DND-41 (cell line): ENCODE measurements around the gene RAD51B.

Experiments
- ATAC-seq: fragments of 200-7000 bp; cut with Tn5 transposase; 3 replicates; pipeline ENCODE4 v1.9.1; 2021; ENCODE audit warnings: low read depth; ENCODE audit not compliant: insufficient read depth
- DNase-seq: peaks from one replicate; pipeline ENCODE4 v3.0.0-alpha.2; 2020
- H2AFZ ChIP-seq: 2 replicates; pipeline ENCODE4 v1.6.0; 2012; ENCODE audit warnings: low read depth, low read length
- H3K27ac ChIP-seq: 2 replicates; pipeline ENCODE4 v1.5.1; 2012; ENCODE audit warnings: low read length, inconsistent platforms
- H3K27me3 ChIP-seq: fragments of 200-600 bp; sonication (generic); 2 replicates; pipeline ENCODE4 v1.6.0; 2012; ENCODE audit warnings: low read length, mild to moderate bottlenecking, inconsistent platforms; ENCODE audit not compliant: insufficient read depth, poor library complexity
- H3K36me3 ChIP-seq: 2 replicates; pipeline ENCODE4 v1.5.1; 2012; ENCODE audit warnings: low read length, inconsistent platforms; ENCODE audit not compliant: insufficient read depth
- H3K4me1 ChIP-seq: 2 replicates; pipeline ENCODE4 v1.5.1; 2012; ENCODE audit warnings: mild to moderate bottlenecking, low read length; ENCODE audit not compliant: insufficient read depth
- H3K4me2 ChIP-seq: 2 replicates; pipeline ENCODE4 v1.6.0; 2012; ENCODE audit warnings: mild to moderate bottlenecking, moderate library complexity, low read length, inconsistent platforms; ENCODE audit not compliant: insufficient read depth
- H3K4me3 ChIP-seq, 2 experiments: fragments of 200-600 bp in 1 of 2; shearing (Covaris generic) in 1 of 2; 2 replicates each; pipeline ENCODE4 v1.5.1; 2012 to 2016; ENCODE audit warnings: inconsistent platforms in 2 of 2, low read length in 2 of 2, mild to moderate bottlenecking in 2 of 2, low read depth in 1 of 2, moderate library complexity in 1 of 2
- H3K79me2 ChIP-seq: 2 replicates; pipeline ENCODE4 v1.6.0; 2012; ENCODE audit warnings: low read length, inconsistent platforms; ENCODE audit not compliant: insufficient read depth
- H3K9ac ChIP-seq: 2 replicates; pipeline ENCODE4 v1.6.0; 2012; ENCODE audit warnings: low read depth, mild to moderate bottlenecking, inconsistent platforms, low read length, moderate library complexity
- H3K9me3 ChIP-seq: 2 replicates; pipeline ENCODE4 v1.5.1; 2012; ENCODE audit warnings: low read length, moderate library complexity, mild to moderate bottlenecking, inconsistent platforms; ENCODE audit not compliant: insufficient read depth, severe bottlenecking
- H4K20me1 ChIP-seq: 2 replicates; pipeline ENCODE4 v1.6.0; 2012; ENCODE audit warnings: low read length; ENCODE audit not compliant: insufficient read depth
- EZH2 ChIP-seq: IDR thresholded peaks from 3 replicates; pipeline ENCODE4 v1.6.1; 2012; ENCODE audit warnings: borderline replicate concordance, low read depth, mild to moderate bottlenecking, moderate library complexity, low read length, inconsistent platforms; ENCODE audit not compliant: severe bottlenecking
- TF ChIP-seq, protein P1 (sequence below): IDR thresholded peaks from 2 replicates; pipeline ENCODE4 v1.5.1; 2012; ENCODE audit warnings: borderline replicate concordance, low read length, moderate library complexity, mild to moderate bottlenecking; ENCODE audit not compliant: poor library complexity, severe bottlenecking; ENCODE audit errors: extremely low read depth

Gene RAD51B

DNA sequence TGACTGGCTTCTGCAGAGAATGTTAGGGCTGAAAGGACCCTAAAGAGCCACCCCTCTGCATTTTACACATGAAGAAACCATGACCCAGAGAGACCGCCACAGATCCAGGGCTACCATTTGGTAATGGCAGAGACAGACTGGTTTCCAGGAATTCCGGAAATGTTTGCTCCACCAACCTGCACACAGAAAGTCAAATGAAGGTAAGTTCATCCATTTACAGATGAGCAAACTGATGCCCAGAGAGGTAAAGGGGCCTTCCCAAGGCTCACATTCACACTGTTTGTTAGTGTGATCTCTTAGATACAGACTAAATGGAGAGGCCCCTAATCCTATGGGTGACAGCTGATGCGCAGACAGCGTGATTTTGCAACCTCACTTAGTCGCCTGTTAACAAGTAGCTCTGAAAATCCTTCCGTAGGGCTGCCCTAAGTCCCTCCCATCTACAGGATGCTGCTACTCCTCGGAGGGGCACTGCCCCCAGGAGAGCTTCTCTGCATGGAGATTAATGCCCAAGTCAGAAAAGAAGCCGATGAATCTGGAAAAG, 939.5 kb downstream of the RAD51B start:
- Histone ChIP-seq H3K27ac (no peak overlapping the region), H2AFZ (no peak overlapping the region), H4K20me1 (no peaks in the 10 kb centered on the region), H3K27me3 (no peaks in the 10 kb centered on the region), H3K9ac (no peak overlapping the region), H3K4me2 (no peak overlapping the region), H3K9me3 (no peaks in the 10 kb centered on the region), H3K79me2 (no peaks in the 10 kb centered on the region), H3K4me1 (no peaks in the 10 kb centered on the region), H3K36me3 (no peaks in the 10 kb centered on the region), H3K4me3 (no peak overlapping the region)
- no peak for TF ChIP-seq EZH2
- TF ChIP-seq, protein P1, sequence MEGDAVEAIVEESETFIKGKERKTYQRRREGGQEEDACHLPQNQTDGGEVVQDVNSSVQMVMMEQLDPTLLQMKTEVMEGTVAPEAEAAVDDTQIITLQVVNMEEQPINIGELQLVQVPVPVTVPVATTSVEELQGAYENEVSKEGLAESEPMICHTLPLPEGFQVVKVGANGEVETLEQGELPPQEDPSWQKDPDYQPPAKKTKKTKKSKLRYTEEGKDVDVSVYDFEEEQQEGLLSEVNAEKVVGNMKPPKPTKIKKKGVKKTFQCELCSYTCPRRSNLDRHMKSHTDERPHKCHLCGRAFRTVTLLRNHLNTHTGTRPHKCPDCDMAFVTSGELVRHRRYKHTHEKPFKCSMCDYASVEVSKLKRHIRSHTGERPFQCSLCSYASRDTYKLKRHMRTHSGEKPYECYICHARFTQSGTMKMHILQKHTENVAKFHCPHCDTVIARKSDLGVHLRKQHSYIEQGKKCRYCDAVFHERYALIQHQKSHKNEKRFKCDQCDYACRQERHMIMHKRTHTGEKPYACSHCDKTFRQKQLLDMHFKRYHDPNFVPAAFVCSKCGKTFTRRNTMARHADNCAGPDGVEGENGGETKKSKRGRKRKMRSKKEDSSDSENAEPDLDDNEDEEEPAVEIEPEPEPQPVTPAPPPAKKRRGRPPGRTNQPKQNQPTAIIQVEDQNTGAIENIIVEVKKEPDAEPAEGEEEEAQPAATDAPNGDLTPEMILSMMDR = no peak
- DNase-seq (no peak), ATAC-seq (no peak)

DNA sequence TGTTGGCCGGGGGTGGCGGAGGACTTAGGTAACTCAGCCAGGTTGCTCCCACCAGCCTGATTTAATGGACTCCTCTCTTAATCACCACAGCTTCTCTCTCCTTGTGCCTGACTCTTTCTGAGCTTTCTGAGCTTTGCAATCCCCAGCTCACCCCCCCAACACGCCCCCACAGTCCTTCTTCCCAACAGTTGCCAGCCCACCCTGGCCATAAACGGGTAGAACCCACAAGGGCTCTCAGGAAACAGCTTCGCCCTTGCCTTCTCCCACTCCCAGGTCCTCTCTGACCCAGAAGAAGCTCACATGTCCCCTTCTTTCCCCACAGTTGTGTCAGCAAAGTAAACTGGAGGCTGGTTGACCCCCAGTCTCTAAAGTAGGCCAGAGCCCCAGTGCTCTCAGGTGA, 940.4 kb downstream of the RAD51B start:
- H3K9ac ChIP-seq = no peak overlapping the region

DNA sequence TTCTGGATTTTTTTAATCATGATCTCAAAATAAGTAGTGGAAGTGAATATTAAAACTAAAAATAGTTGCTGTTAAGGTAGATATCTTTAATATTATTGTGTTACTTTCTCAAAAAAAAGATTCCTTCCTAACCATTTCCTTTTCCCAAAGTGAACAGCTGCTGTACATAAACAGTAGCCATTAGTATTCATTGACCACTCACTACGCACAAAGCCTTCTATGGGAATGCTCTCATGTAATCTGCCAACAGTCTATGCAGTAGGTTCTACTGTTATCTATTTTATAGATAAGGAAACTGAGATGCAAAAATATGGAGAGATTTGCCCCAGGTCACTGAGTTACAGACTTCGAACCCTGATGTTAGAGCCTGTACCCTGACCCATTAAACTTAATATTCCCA, 941.2 kb downstream of the RAD51B start:
- Histone ChIP-seq H2AFZ (no peak overlapping the region), H3K79me2 (no peaks in the 10 kb centered on the region), H3K27ac (no peak overlapping the region), H3K4me2 (no peak overlapping the region), H3K27me3 (no peaks in the 10 kb centered on the region), H3K4me3 (no peak overlapping the region), H3K36me3 (no peaks in the 10 kb centered on the region), H3K9me3 (no peaks in the 10 kb centered on the region), H4K20me1 (no peaks in the 10 kb centered on the region), H3K9ac (no peak overlapping the region), H3K4me1 (no peaks in the 10 kb centered on the region)
- no peak for TF ChIP-seq EZH2
- TF ChIP-seq, protein P1 = no peak
- DNase-seq (no peak), ATAC-seq (no peak)

More for the DNA sequence above, 940.4 kb downstream of the RAD51B start:
- no peaks in the 10 kb centered on the region for H3K4me1 ChIP-seq
- no peak overlapping the region for H2AFZ ChIP-seq
- no peak for TF ChIP-seq EZH2
- TF ChIP-seq, protein P1 = no peak
- H3K9me3 ChIP-seq = no peaks in the 10 kb centered on the region
- no peaks in the 10 kb centered on the region for H3K36me3 ChIP-seq
- DNase-seq = no peak
- no peak overlapping the region for H3K4me3 ChIP-seq
- ATAC-seq = no peak
- H4K20me1 ChIP-seq = no peaks in the 10 kb centered on the region
- no peak overlapping the region for H3K4me2 ChIP-seq
- no peaks in the 10 kb centered on the region for H3K27me3 ChIP-seq
- H3K27ac ChIP-seq = no peak overlapping the region
- H3K79me2 ChIP-seq = no peaks in the 10 kb centered on the region

DNA sequence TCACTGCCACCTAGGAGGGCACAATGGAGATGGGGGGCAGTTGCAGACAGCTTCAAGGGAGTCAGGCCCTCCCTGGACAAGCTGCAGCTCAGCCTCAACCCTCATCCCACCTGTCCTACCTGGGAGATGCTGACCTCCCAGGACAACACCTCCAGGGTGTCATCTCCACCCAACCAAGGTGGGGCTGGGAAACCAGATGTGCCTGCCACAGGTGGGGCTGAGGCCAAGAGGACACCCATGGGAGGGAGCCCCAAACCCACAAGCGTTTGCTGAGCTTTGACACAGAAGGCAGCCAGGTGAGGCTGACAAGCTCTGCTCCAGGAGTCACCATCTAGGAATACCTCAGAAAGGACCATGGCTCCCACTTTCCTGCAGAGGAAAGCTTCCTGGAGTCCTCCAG, 941.8 kb downstream of the RAD51B start:
- Histone ChIP-seq H3K27ac (no peak overlapping the region), H3K36me3 (no peaks in the 10 kb centered on the region), H3K4me2 (no peak overlapping the region), H3K9me3 (no peaks in the 10 kb centered on the region), H3K4me3 (no peak overlapping the region), H3K4me1 (no peaks in the 10 kb centered on the region), H3K9ac (no peak overlapping the region), H3K79me2 (no peaks in the 10 kb centered on the region), H3K27me3 (no peaks in the 10 kb centered on the region), H4K20me1 (no peaks in the 10 kb centered on the region), H2AFZ (no peak overlapping the region)
- no peak for DNase-seq
- TF ChIP-seq EZH2 = no peak
- TF ChIP-seq, protein P1 = no peak
- ATAC-seq = no peak
